ENCODE results near the gene CACNA1C.

CACNA1C gene

DNA sequence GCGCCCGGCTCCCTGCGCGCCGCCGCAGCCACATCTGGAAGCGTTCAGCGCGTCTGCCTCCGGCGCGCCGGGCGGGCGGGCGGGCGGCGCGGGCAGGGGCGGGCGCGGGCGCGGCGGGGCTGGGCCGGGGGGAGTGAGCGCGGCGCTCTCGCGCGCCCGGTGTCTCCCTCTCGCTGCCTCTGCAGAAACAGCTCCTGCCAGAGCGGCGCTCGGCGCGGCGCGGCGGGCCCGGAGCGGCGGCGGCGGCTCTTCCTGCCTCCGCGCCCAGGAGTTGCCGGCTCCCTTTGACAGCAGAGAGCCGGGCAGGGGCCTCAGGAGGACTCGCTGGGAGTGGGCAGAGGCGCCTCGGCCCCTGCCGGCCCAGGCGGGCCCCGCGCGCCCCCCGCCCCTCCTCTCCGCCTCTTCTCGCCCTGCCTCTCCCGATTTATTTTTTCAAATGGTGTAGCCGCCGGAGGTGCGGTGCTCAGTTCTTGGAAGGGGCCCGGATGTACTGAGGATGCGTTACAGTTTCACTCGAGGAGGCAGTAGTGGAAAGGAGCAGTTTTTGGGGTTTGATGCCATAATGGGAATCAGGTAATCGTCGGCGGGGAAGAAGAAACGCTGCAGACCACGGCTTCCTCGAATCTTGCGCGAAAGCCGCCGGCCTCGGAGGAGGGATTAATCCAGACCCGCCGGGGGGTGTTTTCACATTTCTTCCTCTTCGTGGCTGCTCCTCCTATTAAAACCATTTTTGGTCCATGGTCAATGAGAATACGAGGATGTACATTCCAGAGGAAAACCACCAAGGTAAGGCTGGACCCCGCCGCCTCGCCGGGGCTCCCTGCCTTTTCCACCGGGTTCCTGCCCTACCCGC is at the start of gene CACNA1C:
TSS of gene CACNA1C (plus strand) at position 162 of the 853 bp plus-strand sequence. CDS start at position 738, 576 bp downstream.
- no peak for DNase-seq (ENCODE audit: low read depth)

DNA sequence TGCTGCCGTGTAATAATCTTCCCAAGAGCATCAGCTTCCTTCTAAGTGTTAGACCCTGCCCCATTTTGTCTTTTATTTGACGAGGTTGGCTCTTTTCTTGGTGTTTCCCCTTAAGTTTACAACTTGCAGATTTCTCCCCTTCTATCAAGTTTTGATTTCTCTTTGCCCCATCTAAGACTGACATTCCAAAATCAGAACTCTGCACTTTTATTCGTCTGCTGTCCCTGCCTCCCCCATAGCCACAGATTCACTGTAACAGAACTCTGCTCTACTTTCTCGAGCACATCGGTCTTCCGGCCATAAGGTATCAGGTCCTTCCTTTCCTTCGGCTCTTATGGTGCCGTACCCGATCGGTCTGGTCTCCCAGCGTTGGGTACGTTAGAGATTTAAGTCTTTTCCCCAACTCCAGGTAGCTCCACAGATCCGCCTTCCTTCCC is 49.1 kb upstream of the CACNA1C start:
- DNase-seq (ENCODE audit: low read depth), result no peak

DNA sequence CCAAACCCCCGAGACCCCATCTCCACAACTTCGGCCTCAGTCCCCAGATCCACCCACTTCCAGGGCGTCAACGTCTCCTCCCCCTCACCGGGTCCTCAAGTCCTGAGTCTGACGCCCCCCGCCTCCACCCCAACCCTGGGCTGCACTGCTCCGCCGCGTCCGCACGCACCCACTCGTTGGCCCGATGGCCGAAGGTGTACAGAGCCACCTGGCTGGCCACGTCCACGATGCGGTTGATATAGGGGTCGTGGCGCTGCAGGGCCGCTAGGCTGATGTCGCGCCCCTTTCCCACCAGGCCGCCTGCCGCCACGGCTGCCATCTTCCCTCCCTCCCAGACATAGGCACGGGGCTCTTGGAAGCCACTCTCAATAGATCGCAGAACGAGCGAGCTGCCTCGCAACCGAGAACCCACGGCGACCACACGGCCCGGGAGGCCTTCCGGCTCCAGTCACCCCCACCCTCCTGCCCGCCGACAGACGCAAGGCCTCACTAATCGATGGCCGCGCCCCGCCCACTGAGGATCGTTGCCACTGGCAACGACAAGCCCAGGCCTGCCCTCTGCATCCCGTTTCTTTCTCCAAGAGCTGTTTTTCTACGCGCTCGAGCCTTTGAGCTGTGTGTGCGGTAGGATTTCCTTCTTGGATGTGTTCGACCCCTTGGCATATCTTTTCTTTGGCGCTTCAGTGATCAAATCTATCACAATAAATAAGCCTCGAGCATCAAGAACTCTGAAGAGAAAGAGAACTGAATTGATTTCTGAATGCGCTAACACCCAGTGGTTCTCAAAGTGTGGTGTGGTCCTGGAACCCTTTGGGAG is 48.5 kb upstream of the CACNA1C start, which contains the start of gene DCP1B:
TSS of gene DCP1B (minus strand) at position 345 of the 817 bp plus-strand sequence. CDS start at position 319, 26 bp downstream.
- DNase-seq (ENCODE audit: low read depth), result peak; percentile 81

DNA sequence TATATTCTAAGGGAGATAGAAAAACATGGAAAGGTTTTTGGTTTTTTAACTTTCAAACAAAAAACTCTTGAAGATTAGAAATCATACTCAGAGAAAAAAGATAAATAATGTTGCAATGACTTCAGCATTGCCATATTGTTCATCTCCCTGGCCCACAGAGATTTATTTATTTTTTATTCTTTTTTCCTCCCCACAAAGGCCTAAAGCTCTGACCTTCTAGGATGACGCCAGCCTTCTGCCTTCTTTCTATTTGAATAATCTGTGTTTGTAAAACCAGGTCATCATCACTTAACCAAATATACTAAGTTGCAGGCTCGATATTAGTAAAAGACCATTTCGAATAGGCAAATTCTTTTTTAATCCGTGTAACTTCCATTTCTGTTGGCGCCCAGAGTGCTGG is 44.1 kb upstream of the CACNA1C start:
- DNase-seq (ENCODE audit: low read depth), result no peak

DNA sequence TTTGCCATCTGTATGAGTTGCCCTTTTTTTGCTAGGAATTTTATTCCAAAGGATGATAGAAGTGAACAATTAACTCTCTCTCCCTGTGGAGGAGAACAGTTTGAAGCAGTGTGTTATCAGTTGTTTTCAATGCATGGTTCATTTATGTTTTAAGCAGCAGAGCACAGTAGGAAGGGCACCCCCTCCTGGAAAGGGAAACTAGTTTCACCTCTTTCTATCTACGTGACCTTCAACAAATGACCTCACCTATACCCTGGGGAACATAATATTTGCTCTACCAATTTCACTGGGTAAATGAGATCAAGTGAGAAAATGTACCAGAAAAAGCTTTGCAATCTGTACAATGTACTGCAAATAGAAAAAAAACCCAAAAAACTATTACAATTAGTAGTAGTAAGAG is 43.2 kb upstream of the CACNA1C start:
- no peak for DNase-seq (ENCODE audit: low read depth)

DNA sequence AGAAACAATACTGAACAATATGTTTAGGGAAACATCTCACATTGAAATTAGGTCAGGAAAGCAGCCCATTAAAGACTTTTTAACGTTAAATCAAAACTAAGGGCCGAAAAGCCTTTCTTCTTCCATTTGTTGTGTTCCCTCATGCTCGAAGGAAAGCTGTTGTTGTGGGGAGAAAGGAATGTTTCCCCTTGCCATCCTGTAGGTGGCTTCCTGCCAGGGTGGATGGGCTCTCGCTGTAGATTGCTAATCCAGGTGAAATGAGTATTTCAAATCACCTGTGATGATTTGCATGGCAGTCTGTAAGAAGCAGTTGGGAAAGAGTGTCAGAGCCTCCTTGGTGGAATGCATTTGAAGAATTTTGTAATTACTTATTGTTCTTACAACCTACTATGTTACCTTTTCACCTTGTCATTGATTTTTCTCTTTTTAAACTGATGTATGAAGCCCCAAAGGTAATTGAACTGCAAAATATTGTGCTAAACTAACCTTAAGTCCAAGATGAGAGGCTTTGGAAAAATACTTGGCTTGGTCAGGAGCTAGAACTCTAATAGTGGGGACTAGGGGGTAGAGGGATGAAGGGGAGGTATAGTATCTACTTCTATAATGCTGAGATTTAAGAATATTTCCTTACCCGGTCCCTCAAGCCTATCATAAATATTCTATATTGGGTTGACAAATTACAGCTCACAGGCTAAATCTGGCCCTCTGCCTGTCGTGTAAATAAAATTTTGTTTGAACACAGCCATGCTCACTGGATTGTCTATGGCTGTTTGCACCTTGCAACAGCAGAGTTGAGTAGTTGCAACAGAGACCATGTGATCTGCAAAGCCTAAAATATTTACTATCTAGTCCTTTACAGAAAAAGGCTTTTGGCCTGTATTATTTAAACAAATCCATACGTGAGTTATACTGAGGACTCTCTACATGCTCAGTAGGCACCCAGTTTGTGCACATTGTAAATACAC is 40.9 kb upstream of the CACNA1C start:
- no peak for DNase-seq (ENCODE audit: low read depth)

DNA sequence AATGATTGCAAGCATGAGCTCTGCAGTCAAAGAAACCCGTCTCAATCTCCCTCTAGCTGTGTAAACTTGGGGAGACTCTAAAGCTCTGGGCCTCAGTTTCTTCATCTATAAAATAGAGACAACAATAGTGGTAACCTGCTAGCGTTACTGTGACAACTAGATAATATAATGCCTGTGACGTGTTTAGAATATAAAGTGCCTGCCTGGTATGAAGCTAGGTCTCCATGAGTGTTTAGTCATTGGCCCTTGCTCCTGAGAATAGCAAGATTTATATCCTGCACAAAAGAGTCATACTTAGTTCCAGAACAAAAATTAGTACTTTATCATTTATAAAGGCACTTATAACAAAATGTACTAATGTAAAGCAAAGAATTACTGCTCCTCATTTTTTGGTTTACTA is 39.7 kb upstream of the CACNA1C start:
- DNase-seq (ENCODE audit: low read depth), result no peak

DNA sequence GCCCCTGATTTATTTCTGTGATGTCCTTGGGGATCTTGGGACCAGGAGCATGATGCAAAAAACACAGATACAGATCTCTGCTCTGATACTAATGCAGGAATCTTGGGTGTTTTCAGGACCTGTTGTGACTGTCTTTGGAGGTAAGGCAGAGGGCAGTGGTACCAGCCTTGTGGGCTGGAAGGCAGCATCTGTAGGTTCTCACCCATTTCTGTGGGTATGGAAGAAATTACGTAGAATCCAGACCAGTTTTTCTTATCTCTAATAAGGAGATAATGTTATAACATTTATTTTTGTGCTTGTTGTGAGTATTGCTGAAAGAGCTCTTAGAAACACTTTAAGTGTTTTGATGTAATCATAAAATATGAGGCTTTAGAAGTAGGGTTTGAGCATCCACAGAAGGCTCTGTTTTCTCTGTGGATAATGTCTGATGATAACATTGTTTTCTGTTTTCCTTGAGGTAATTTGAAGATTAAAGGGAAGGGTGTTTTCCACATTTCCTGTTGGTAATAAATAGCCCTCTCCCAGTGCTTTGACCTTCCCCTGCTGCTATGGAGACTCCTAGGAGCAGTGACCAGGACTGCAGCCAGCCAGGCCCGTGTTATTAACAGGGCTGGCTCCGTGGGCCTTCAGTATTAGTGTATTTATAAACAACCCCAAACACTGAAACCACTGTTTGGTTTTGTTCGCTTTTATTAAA is 39.1 kb upstream of the CACNA1C start:
- DNase-seq (ENCODE audit: low read depth), result no peak

DNA sequence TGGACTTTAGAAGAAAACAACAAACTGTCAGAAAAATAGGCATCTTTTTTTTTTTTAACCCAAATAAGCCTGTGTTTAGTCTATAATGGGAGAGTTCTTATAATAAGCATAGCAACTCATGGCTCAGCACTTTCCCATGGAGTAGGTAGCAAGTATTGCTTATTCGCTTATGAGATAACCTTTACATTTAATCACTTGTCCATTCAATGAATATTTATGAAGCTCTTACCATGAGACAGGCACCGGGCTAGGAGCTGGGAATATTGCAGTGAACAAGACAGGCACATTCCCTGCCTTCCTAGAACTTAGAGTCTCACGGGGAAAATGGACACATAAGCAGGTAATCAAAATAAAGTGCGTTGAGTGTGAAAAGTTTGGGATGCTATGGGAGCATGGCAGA is 38.6 kb upstream of the CACNA1C start:
- no peak for DNase-seq (ENCODE audit: low read depth)

DNA sequence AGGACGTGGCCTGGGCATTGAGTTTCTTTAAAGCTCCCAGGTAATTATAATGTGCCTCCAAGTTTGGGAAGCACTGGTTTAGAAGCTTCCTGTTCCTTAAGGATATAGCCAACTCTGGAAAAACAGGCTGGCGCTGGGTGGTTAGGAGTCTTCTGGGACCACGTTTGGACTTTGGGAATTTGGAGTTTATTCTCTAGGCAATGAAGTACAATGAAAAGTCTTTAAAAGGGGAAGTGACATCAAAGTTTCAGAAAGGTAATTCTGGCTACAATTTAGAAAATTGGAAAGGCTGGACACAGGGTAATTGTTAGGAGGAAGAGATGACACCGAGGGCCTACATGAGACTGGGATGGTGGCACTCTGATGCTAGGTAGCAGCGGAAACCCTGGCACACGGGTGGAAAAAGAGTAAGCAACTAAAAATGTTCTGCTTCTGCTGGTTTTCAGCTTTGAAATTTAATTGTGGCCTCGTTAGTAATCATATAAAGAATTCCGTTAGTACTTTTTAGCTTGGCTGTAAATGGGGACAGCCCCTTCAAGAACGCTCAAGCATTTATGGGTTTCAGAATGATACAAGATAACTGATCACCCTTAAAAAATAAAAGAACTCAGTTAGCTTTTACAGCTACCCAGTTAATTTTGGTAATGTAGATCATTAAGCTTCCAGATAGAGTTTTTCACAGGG is 35.8 kb upstream of the CACNA1C start:
- DNase-seq (ENCODE audit: low read depth), result no peak

DNA sequence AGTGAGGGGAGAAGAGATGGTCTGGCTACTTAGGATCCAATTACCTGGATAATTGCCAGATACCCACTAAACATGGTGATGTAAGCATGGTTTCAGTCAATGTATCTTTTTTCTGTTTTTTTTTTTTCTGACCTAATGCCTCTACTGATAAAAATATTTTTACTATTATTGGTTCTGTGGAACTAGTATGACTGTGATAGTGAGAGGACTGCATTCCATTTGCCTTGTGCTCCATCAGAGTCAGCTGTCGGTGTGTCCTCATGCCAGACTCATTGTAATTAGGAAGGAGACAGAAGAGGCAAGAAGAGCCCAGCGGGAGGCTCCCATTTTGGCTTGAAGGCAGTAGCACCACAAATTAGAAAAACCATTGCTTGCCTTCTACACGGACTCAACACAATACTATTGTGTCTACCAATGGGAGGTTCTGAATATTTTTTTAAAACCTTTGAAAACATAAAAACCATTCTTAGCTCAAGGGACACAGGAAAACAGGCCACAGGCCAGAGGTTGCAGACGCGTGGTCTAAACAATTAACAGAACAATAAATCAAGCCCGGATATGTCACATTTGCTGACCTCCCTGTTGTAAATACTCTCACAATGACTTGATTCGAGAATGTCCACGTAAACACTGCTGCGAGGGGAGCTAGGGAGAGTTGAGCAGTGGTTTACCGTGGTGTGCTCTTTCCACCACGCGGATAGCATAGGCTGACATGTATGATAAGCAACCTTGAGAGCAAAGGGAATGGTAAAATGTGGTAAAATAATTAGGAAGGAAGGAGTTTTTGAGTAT is 35.0 kb upstream of the CACNA1C start:
- no peak for DNase-seq (ENCODE audit: low read depth)

DNA sequence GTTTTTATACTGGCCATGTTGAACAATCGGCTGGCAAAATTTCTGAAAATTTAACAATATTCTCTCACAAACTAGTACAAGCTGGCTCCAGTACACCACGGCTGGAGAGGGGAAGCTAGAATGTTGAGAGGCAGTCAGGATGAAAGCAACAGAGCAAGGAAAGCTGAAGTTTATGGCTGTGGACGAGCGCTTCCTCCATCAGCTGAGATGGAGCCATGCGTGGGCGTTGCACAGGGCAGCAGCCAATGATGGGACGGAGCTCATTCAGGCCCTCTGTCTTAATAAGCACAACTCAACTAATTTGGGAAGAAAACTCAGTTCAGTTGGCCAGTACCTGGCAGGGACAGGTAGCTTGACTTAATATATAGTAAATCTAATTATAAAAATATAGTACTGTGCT is 34.4 kb upstream of the CACNA1C start:
- DNase-seq (ENCODE audit: low read depth), result no peak

DNA sequence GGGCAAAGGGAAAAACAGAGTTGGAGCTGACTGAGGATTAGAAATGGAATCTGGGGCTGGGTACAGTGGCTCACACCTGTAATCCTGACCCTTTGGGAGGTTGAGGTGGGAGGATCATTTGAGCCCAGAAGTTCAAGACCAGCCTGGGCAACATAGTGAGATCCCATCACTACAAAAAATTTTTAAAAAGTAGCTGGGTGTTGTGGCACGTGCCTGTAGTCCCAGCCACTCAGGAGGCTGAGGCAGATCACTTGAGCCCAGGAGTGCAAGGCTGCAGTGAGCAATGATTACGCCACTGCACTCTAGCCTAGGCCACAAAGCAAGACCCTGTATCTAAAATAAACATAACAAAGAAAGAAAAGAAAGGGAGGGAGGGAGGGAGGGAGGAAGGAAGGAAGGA is 33.7 kb upstream of the CACNA1C start:
- no peak for DNase-seq (ENCODE audit: low read depth)

DNA sequence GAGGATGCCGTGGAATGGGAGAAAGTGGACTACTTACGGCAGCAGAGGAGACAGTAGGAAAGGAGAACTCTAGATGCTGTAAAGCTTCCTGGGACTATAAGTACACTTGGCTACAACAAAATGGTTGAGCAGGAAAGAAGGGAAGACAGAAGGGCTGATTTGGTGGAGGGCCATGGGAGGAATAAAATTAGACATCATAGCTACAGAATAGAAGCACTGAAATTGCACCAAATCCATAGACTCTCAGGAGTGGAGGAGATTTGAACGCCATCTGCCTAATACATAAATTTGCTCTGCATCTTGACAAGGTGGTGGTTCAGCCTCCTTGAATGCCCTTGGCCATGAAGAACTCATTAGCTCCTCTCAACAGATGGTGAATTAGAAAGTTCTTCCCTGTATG is 32.3 kb upstream of the CACNA1C start:
- DNase-seq (ENCODE audit: low read depth), result no peak

DNA sequence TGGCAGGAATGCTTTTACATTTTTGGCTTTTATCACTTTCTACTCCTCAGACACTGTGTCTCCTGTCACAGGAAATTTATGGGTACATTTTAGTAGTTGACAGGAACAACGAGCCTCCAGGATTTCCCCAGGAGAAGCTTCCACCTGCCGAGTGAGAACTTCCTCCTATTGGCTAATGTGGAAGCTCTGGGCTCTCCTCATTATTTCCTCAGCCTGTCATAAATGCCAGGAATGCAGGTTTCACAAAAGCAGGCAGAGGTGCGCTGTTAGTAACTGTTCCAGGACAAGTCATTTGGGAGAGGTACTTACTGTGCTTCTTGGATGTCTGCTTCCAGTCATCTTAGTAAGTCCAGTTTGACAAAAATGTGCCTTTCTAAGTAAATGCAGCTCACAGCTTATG is 29.4 kb upstream of the CACNA1C start:
- DNase-seq (ENCODE audit: low read depth), result no peak

DNA sequence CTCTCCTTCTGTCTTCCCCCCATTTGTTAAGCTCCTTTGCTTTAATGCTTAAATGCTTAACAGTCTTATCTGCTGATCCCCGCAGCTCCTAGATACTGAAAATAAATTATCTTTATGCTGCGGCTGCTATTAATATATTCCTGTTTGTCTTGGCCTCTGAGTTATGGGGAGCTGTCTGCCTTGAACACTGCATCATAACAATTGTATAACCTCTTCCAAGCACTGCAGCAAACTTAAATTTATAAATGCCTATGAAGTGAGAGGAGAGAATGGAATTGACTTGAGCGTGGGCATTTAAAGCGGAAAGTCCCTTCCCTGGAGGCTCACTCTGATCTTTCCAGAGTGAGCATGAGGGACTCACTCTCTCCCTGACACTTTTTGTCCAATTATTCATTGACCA is 25.4 kb upstream of the CACNA1C start:
- DNase-seq (ENCODE audit: low read depth), result no peak

DNA sequence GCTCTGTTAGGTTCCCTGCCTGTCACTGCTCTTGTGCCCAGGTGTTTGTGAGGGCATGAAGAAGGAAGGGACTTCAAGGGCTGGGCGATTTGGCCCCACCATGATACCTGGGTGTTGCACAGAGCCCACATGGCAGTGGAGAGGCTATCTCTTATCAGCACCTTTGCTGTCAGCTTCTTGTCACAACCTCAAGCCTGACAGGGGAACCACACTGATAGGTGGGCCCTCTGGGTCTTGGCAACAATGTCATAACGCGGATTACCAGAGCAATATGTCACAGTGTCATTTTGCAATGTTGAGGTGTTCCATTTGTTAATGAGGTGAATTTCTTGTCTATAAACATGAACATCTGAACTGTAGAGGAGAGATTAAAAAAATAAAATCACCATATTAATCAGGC is 22.9 kb upstream of the CACNA1C start:
- no peak for DNase-seq (ENCODE audit: low read depth)

DNA sequence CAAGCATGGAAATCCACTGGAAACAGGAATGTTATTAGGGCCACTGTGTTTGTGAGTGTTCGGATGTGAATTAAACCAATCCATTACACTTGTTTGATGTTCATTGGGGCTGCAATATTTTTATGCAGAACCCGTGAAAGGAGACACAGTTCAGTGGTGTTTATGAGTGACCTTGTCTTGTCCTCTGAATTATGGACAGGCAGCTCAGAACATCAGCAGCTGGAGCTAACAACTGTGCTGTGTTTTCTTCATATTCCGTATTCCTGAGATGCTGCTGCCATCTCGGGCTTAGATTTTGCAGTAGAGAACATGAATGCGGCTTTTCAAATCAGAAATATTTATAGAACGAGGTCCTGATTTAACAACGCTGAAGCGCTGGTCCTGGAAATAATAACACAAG is 20.3 kb upstream of the CACNA1C start:
- no peak for DNase-seq (ENCODE audit: low read depth)

DNA sequence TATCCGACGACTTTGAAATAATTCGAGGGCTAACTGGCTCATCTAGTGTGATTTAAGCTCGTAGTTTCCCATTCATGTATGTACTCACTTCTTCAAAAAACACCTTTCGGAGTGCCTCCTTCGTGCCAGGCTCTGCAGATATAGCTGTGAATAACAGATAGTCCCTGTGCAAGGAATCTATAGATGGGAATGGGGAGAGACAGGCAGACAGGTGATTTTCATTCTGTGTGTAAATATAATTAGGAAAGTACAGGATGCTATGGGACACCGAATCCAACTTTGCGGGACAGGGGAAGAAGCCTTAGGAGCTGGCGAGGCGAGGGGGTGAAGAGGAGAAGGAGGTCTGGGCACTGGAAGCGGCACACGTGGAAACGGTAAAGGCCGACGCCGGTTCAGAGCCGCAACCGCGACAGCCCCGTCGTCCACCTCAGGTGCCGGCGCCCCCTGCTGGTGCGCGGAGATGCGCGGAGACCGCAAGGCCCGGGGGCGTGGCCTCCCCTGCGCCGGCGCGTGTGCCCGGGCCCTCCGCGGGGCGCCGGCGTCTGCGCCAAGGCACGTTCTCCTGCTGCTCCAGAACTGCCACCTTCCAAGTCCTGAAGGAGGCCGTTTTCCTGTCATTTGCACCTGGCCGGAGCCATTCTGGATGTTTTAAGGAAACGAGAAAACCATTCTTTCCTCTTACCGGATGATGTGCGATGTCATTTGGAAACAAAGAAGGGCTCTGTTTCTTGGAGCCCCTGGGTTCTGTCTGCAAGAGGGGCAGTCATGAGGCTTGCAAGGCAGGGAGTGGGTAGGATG is 18.0 kb upstream of the CACNA1C start:
- DNase-seq (ENCODE audit: low read depth), result peak; percentile 87

Measured in stimulated activated CD8-positive, alpha-beta memory T cell treated with anti-CD3 and anti-CD28 coated beads, Interleukin-15, amount 100 ng/mL, for 24 hours (primary cell).